H9 (cell line): ENCODE results near the gene TEX12. TPM values are rescaled to one million over a fixed set of nuclear protein-coding genes. Genes with fewer than 3 reads are reported as not detected.

Source experiments
- DNase-seq: peaks from one replicate; pipeline ENCODE4 v3.0.0-alpha.2; 2017
- H2AFZ ChIP-seq: one replicate; pipeline ENCODE4 v1.6.1; 2013; ENCODE audit warnings: mild to moderate bottlenecking, low read length, control low read depth, moderate library complexity
- H2AK5ac ChIP-seq: 2 replicates; pipeline ENCODE4 v1.6.1; 2013; ENCODE audit warnings: low read length, control low read depth, mixed read lengths; ENCODE audit not compliant: insufficient read length
- H2BK120ac ChIP-seq: one replicate; pipeline ENCODE4 v1.6.1; 2013; ENCODE audit warnings: low read depth, mild to moderate bottlenecking, low read length, control low read depth, inconsistent platforms; ENCODE audit not compliant: poor library complexity, severe bottlenecking
- H2BK12ac ChIP-seq: 2 replicates; pipeline ENCODE4 v1.6.1; 2013; ENCODE audit warnings: low read length, control low read depth, mixed read lengths, low read depth; ENCODE audit not compliant: insufficient read length
- H2BK15ac ChIP-seq: 2 replicates; pipeline ENCODE4 v1.6.1; 2013; ENCODE audit warnings: low read depth, low read length, control low read depth
- H2BK20ac ChIP-seq: one replicate; pipeline ENCODE4 v1.6.1; 2013; ENCODE audit warnings: low read depth, mild to moderate bottlenecking, low read length, control low read depth, inconsistent platforms; ENCODE audit not compliant: poor library complexity, severe bottlenecking
- H2BK5ac ChIP-seq: 2 replicates; pipeline ENCODE4 v1.6.1; 2013; ENCODE audit warnings: low read length, control low read depth, mixed read lengths; ENCODE audit not compliant: insufficient read length
- H3K14ac ChIP-seq: 2 replicates; pipeline ENCODE4 v1.6.1; 2013; ENCODE audit warnings: low read length, control low read depth; ENCODE audit not compliant: insufficient read depth
- H3K18ac ChIP-seq: 2 replicates; pipeline ENCODE4 v1.6.1; 2013; ENCODE audit warnings: low read depth, mild to moderate bottlenecking, mixed read lengths, low read length, control low read depth; ENCODE audit not compliant: insufficient read length
- H3K23ac ChIP-seq: 2 replicates; pipeline ENCODE4 v1.6.1; 2013; ENCODE audit warnings: low read length, control low read depth, mixed read lengths, low read depth; ENCODE audit not compliant: insufficient read length
- H3K23me2 ChIP-seq: 2 replicates; pipeline ENCODE4 v1.6.1; 2013; ENCODE audit warnings: low read depth, mild to moderate bottlenecking, mixed read lengths, low read length, control low read depth; ENCODE audit not compliant: insufficient read length, poor library complexity, severe bottlenecking
- H3K27ac ChIP-seq: 2 replicates; pipeline ENCODE4 v1.5.1; 2013; ENCODE audit warnings: low read length, control low read depth, mixed read lengths, low read depth; ENCODE audit not compliant: insufficient read length
- H3K27me3 ChIP-seq: 2 replicates; pipeline ENCODE4 v1.6.1; 2013; ENCODE audit warnings: low read length, control low read depth, inconsistent platforms; ENCODE audit not compliant: insufficient read depth
- H3K4ac ChIP-seq: 2 replicates; pipeline ENCODE4 v1.6.1; 2013; ENCODE audit warnings: low read depth, mild to moderate bottlenecking, control low read depth, inconsistent platforms, low read length, moderate library complexity
- H3K4me1 ChIP-seq: 2 replicates; pipeline ENCODE4 v1.6.1; 2013; ENCODE audit warnings: low read length, control low read depth, inconsistent platforms; ENCODE audit not compliant: insufficient read depth
- H3K4me2 ChIP-seq: 2 replicates; pipeline ENCODE4 v1.6.1; 2013; ENCODE audit warnings: low read length, control low read depth, mixed read lengths; ENCODE audit not compliant: insufficient read length, insufficient read depth
- H3K56ac ChIP-seq: 2 replicates; pipeline ENCODE4 v1.6.1; 2013; ENCODE audit warnings: low read depth, mild to moderate bottlenecking, mixed read lengths, low read length, control low read depth; ENCODE audit not compliant: insufficient read length
- H3K79me1 ChIP-seq: 2 replicates; pipeline ENCODE4 v1.6.1; 2013; ENCODE audit warnings: low read depth, mild to moderate bottlenecking, moderate library complexity, low read length, control low read depth, inconsistent platforms; ENCODE audit not compliant: insufficient read depth, poor library complexity, severe bottlenecking
- H3K79me2 ChIP-seq: 2 replicates; pipeline ENCODE4 v1.6.1; 2013; ENCODE audit warnings: low read length, control low read depth, inconsistent platforms; ENCODE audit not compliant: insufficient read depth
- H3K9ac ChIP-seq: 2 replicates; pipeline ENCODE4 v1.6.1; 2013; ENCODE audit warnings: low read length, control low read depth, mixed read lengths; ENCODE audit not compliant: insufficient read length; ENCODE audit errors: extremely low read depth
- H3K9me3 ChIP-seq: one replicate; pipeline ENCODE4 v1.6.1; 2013; ENCODE audit warnings: low read depth, low read length, inconsistent platforms; ENCODE audit not compliant: control insufficient read depth
- H3T11ph ChIP-seq: one replicate; pipeline ENCODE4 v1.6.1; 2013; ENCODE audit warnings: mild to moderate bottlenecking, low read length, control low read depth, inconsistent platforms
- H4K20me1 ChIP-seq: one replicate; pipeline ENCODE4 v1.6.1; 2013; ENCODE audit not compliant: control insufficient read depth, insufficient read length, insufficient read depth
- H4K5ac ChIP-seq: 2 replicates; pipeline ENCODE4 v1.6.1; 2013; ENCODE audit warnings: low read depth, mild to moderate bottlenecking, mixed read lengths, low read length, control low read depth; ENCODE audit not compliant: insufficient read length
- H4K8ac ChIP-seq: replicated peaks from 2 replicates; pipeline ENCODE4 v1.6.1; 2013; ENCODE audit warnings: low read length, control low read depth, mixed read lengths, low read depth; ENCODE audit not compliant: insufficient read length
- H4K91ac ChIP-seq: 2 replicates; pipeline ENCODE4 v1.6.1; 2013; ENCODE audit warnings: low read depth, mild to moderate bottlenecking, moderate library complexity, mixed read lengths, low read length, control low read depth; ENCODE audit not compliant: insufficient read length
- H3K27ac Mint-ChIP-seq, 3 experiments: 2 replicates in 2 of 3; 3 replicates in 1 of 3; pipeline ENCODE4 v1.8.0; 2020 to 2021; ENCODE audit warnings: mixed read lengths in 3 of 3, mild to moderate bottlenecking in 1 of 3, moderate library complexity in 1 of 3
- H3K27me3 Mint-ChIP-seq: 2 replicates; pipeline ENCODE4 v1.8.0; 2021; ENCODE audit warnings: low read depth, mild to moderate bottlenecking, moderate library complexity, mixed read lengths
- H3K36me3 Mint-ChIP-seq, 3 experiments: 2 replicates in 2 of 3; 3 replicates in 1 of 3; pipeline ENCODE4 v1.8.0; 2020 to 2021; ENCODE audit warnings: low read depth in 3 of 3, mixed read lengths in 3 of 3; ENCODE audit not compliant: insufficient read depth in 1 of 3
- H3K4me1 Mint-ChIP-seq, 2 experiments: 2 replicates each; pipeline ENCODE4 v1.8.0; 2020; ENCODE audit warnings: mixed read lengths in 2 of 2
- H3K4me3 Mint-ChIP-seq, 2 experiments: 2 replicates in 1 of 2; 3 replicates in 1 of 2; pipeline ENCODE4 v1.8.0; 2020 to 2021; ENCODE audit warnings: mild to moderate bottlenecking in 2 of 2, mixed read lengths in 2 of 2, moderate library complexity in 1 of 2
- H3K9me3 Mint-ChIP-seq, 2 experiments: 2 replicates in 1 of 2; 3 replicates in 1 of 2; pipeline ENCODE4 v1.8.0; 2020; ENCODE audit warnings: mild to moderate bottlenecking in 2 of 2, mixed read lengths in 2 of 2, moderate library complexity in 1 of 2
- WGBS: extraction: QIAGEN DNeasy Blood & Tissue Kit; methylation state at CpG from one replicate; pipeline ENCODE4 v1.1.7; 2013; ENCODE audit warnings: missing lambda C conversion rate, low lambda C conversion rate, mixed read lengths; ENCODE audit not compliant: insufficient read length; ENCODE audit errors: extremely low coverage; 5-methylcytosine and 5-hydroxymethylcytosine counted together
- total RNA-seq: library from RNA; stranded (reverse); gene quantifications from 2 replicates; pipeline ENCODE4 v1.2.1, GENCODE V29; 2021
- TF ChIP-seq, protein P1 (sequence below): fragments of 200-600 bp; sonication (generic); conservative IDR thresholded peaks from 3 replicates; pipeline ENCODE4 v1.8.0; 2021; ENCODE audit warnings: antibody characterized with exemption, mild to moderate bottlenecking

The TEX12 gene
- total RNA-seq, 1 experiment from 2014 or later: 0.31 TPM

DNA sequence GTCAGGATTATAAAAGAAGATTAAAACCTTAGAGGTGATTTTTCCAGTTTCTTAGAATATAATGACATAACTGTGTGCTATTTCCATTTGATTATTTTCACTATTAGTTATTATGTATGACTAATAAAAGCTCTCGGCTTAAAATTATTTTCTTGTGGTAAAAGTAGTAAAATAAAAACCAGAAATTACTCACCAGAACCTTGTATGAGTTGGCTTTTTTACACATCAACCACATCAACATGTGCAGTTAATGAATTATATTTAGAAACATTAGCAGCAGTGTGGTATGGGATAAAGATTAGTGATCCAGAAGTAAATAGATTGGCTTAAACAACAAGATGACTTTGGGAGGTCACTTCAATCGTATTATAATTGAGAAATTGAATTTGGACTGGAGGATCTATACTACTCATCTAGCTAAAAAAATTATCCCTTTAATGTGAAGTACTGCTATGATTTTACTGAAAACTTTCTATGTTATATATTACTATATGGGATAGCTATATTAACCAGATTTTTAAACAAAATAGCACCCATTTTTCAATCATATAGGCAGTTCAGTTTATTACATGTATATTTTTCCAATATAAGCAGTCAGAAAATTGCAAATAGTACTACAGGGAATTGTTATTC is 5.3 kb downstream of the TEX12 start:
- H3K4me1 Mint-ChIP-seq: 0 out of 4 replicates have a peak, but pooled peaks cover 0 to 2% of the 10 kb centered on the region in 2 experiments
- Histone ChIP-seq H3K14ac (no peak overlapping the region), H2BK15ac (no peak overlapping the region), H3T11ph (no peak overlapping the region), H2AFZ (no peak overlapping the region), H3K56ac (no peak overlapping the region), H3K18ac (no peak overlapping the region), H3K9me3 (no peaks in the 10 kb centered on the region), H3K23me2 (no peaks in the 10 kb centered on the region), H3K79me1 (no peaks in the 10 kb centered on the region), H3K27ac (no peak overlapping the region), H4K91ac (no peak overlapping the region), H3K27me3 (no peaks in the 10 kb centered on the region), H4K8ac (no peak overlapping the region), H3K4me1 (no peaks in the 10 kb centered on the region), H3K9ac (no peak overlapping the region), H3K79me2 (no peaks in the 10 kb centered on the region), H2BK5ac (no peak overlapping the region), H3K23ac (no peak overlapping the region), H2BK20ac (no peak overlapping the region), H4K5ac (no peak overlapping the region), H3K4me2 (no peak overlapping the region), H4K20me1 (no peaks in the 10 kb centered on the region), H2AK5ac (no peak overlapping the region), H2BK12ac (no peak overlapping the region), H2BK120ac (no peak overlapping the region), H3K4ac (no peak overlapping the region)
- H3K4me3 Mint-ChIP-seq: no peak overlapping the region
- no peak overlapping the region for H3K27ac Mint-ChIP-seq
- H3K9me3 Mint-ChIP-seq: no peaks in the 10 kb centered on the region
- no peaks in the 10 kb centered on the region for H3K36me3 Mint-ChIP-seq
- H3K27me3 Mint-ChIP-seq: peaks cover 3% of the 10 kb centered on the region
- DNase-seq: no peak
- WGBS: no CpG with 5 or more reads among the region's 2 CpGs
- TF ChIP-seq, protein P1, sequence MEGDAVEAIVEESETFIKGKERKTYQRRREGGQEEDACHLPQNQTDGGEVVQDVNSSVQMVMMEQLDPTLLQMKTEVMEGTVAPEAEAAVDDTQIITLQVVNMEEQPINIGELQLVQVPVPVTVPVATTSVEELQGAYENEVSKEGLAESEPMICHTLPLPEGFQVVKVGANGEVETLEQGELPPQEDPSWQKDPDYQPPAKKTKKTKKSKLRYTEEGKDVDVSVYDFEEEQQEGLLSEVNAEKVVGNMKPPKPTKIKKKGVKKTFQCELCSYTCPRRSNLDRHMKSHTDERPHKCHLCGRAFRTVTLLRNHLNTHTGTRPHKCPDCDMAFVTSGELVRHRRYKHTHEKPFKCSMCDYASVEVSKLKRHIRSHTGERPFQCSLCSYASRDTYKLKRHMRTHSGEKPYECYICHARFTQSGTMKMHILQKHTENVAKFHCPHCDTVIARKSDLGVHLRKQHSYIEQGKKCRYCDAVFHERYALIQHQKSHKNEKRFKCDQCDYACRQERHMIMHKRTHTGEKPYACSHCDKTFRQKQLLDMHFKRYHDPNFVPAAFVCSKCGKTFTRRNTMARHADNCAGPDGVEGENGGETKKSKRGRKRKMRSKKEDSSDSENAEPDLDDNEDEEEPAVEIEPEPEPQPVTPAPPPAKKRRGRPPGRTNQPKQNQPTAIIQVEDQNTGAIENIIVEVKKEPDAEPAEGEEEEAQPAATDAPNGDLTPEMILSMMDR: no peak
